Neural cell (in vitro differentiated cells): ENCODE results near the gene RTP2. TPM values are rescaled to one million over a fixed set of nuclear protein-coding genes. Genes with fewer than 3 reads are reported as not detected.

Experiments
- H2AFZ ChIP-seq: fragments of 200-600, 300-800 bp; sonication (generic), shearing (Covaris generic); 2 replicates; pipeline ENCODE4 v1.6.0; 2014; ENCODE audit warnings: low read depth, mild to moderate bottlenecking, antibody characterized with exemption, low read length, moderate library complexity
- H3F3A ChIP-seq: fragments of 200-600 bp; shearing (Covaris generic); 2 replicates; pipeline ENCODE4 v1.6.1; 2016; ENCODE audit warnings: mild to moderate bottlenecking, moderate library complexity, mixed read lengths, antibody characterized with exemption, low read length; ENCODE audit not compliant: insufficient read depth, poor library complexity, severe bottlenecking
- H3K27ac ChIP-seq: fragments of 200-600, 300-800 bp; sonication (generic), shearing (Covaris generic); 2 replicates; pipeline ENCODE4 v1.5.1; 2014; ENCODE audit warnings: mild to moderate bottlenecking, low read length, moderate library complexity
- H3K27me3 ChIP-seq: fragments of 300-800, 200-600 bp; sonication (generic), shearing (Covaris generic); 2 replicates; pipeline ENCODE4 v1.6.0; 2014; ENCODE audit warnings: mild to moderate bottlenecking, low read depth, low read length, moderate library complexity; ENCODE audit not compliant: insufficient read depth
- H3K36me3 ChIP-seq: fragments of 300-800, 200-600 bp; sonication (generic), shearing (Covaris generic); 2 replicates; pipeline ENCODE4 v1.5.1; 2014; ENCODE audit warnings: mild to moderate bottlenecking, antibody characterized with exemption, low read length, moderate library complexity; ENCODE audit not compliant: insufficient read depth
- H3K4me2 ChIP-seq: fragments of 300-800, 200-600 bp; sonication (generic), shearing (Covaris generic); 2 replicates; pipeline ENCODE4 v1.6.0; 2014; ENCODE audit warnings: mild to moderate bottlenecking, low read length
- H3K4me3 ChIP-seq: fragments of 300-800, 200-600 bp; sonication (generic), shearing (Covaris generic); 2 replicates; pipeline ENCODE4 v1.5.1; 2014; ENCODE audit warnings: mild to moderate bottlenecking, low read length, moderate library complexity
- H3K79me2 ChIP-seq: fragments of 200-600 bp; shearing (Covaris generic); replicated peaks from 2 replicates; pipeline ENCODE4 v1.6.0; 2014; ENCODE audit warnings: mild to moderate bottlenecking, low read length, moderate library complexity; ENCODE audit not compliant: insufficient read depth
- H3K9ac ChIP-seq: fragments of 300-800, 200-600 bp; sonication (generic), shearing (Covaris generic); 2 replicates; pipeline ENCODE4 v1.6.1; 2016; ENCODE audit warnings: mild to moderate bottlenecking, low read length, mixed read lengths
- H3K9me2 ChIP-seq: fragments of 200-600 bp; shearing (Covaris generic); 2 replicates; pipeline ENCODE4 v1.6.1; 2016; ENCODE audit warnings: mild to moderate bottlenecking, low read length, mixed read lengths; ENCODE audit not compliant: insufficient read depth
- H3K9me3 ChIP-seq: fragments of 200-600, 300-800 bp; sonication (generic), shearing (Covaris generic); 2 replicates; pipeline ENCODE4 v1.6.1; 2016; ENCODE audit warnings: mild to moderate bottlenecking, mixed run types, low read length, moderate library complexity, mixed read lengths
- H4K20me1 ChIP-seq: fragments of 200-600 bp; shearing (Covaris generic); 2 replicates; pipeline ENCODE4 v1.6.1; 2016; ENCODE audit warnings: mild to moderate bottlenecking, mixed run types; ENCODE audit not compliant: insufficient read depth
- CTCF ChIP-seq: fragments of 450-650 bp; IDR thresholded peaks from 2 replicates; pipeline ENCODE4 v1.5.1; 2014; ENCODE audit warnings: antibody characterized with exemption, mild to moderate bottlenecking, moderate library complexity; ENCODE audit not compliant: poor library complexity, severe bottlenecking
- EP300 ChIP-seq: fragments of 450-650 bp; conservative IDR thresholded peaks from 2 replicates; pipeline ENCODE4 v1.6.1; 2014; ENCODE audit warnings: antibody characterized with exemption, mild to moderate bottlenecking, moderate library complexity; ENCODE audit not compliant: poor library complexity, severe bottlenecking
- EZH2 ChIP-seq: fragments of 200-600, 300-800 bp; shearing (Covaris generic), sonication (generic); IDR thresholded peaks from 2 replicates; pipeline ENCODE4 v1.6.1; 2014; ENCODE audit warnings: antibody characterized with exemption, low read length, borderline replicate concordance, mild to moderate bottlenecking; ENCODE audit not compliant: insufficient read depth, poor library complexity, severe bottlenecking
- MXI1 ChIP-seq: fragments of 450-650 bp; conservative IDR thresholded peaks from 2 replicates; pipeline ENCODE4 v1.6.1; 2014; ENCODE audit warnings: antibody characterized with exemption, mild to moderate bottlenecking; ENCODE audit not compliant: poor library complexity, severe bottlenecking
- POLR2AphosphoS5 ChIP-seq: IDR thresholded peaks from 2 replicates; pipeline ENCODE4 v1.6.1; 2012
- RAD21 ChIP-seq: fragments of 450-650 bp; conservative IDR thresholded peaks from 2 replicates; pipeline ENCODE4 v1.6.1; 2014; ENCODE audit warnings: antibody characterized with exemption, mild to moderate bottlenecking, moderate library complexity
- REST ChIP-seq: IDR thresholded peaks from 2 replicates; pipeline ENCODE4 v1.6.1; 2012; ENCODE audit warnings: borderline replicate concordance
- SMC3 ChIP-seq: fragments of 450-650 bp; conservative IDR thresholded peaks from 2 replicates; pipeline ENCODE4 v1.6.1; 2014; ENCODE audit warnings: antibody characterized with exemption, mild to moderate bottlenecking, moderate library complexity; ENCODE audit not compliant: poor library complexity
- TAF1 ChIP-seq: IDR thresholded peaks from 2 replicates; pipeline ENCODE4 v1.6.1; 2012; ENCODE audit warnings: low read depth
- polyA plus RNA-seq: library from polyadenylated mRNA; depleted of rRNA; stranded (reverse); fragments of >200 nt; gene quantifications from 2 replicates; pipeline ENCODE4 v1.2.3, GENCODE V29; 2014

Gene RTP2
- polyA plus RNA-seq, 1 donor from 2014 or later: not detected

GRCh38 chr3:187695449-187695848, 6.9 kb downstream of the RTP2 start:
- H3K79me2 ChIP-seq: no peaks in the 10 kb centered on the region
- no peaks in the 10 kb centered on the region for H3K9me2 ChIP-seq
- no peaks in the 10 kb centered on the region for H3K27me3 ChIP-seq
- no peak overlapping the region for H3K27ac ChIP-seq
- TF ChIP-seq SMC3 (no peak), EP300 (no peak), REST (no peak), CTCF (no peak), POLR2AphosphoS5 (no peak), RAD21 (no peak), MXI1 (no peak), TAF1 (no peak), EZH2 (no peak)
- H4K20me1 ChIP-seq: no peaks in the 10 kb centered on the region
- no peak overlapping the region for H3K4me2 ChIP-seq
- no peak overlapping the region for H2AFZ ChIP-seq
- no peaks in the 10 kb centered on the region for H3K36me3 ChIP-seq
- no peak overlapping the region for H3K9ac ChIP-seq
- no peak overlapping the region for H3K4me3 ChIP-seq
- H3K9me3 ChIP-seq: no peaks in the 10 kb centered on the region
- no peaks in the 10 kb centered on the region for H3F3A ChIP-seq

GRCh38 chr3:187694801-187695200, 7.6 kb downstream of the RTP2 start:
- TF ChIP-seq POLR2AphosphoS5: no peak
- no peak for TF ChIP-seq SMC3
- no peak for TF ChIP-seq RAD21
- no peak for TF ChIP-seq CTCF
- no peak for TF ChIP-seq EP300
- no peak for TF ChIP-seq TAF1
- no peak for TF ChIP-seq MXI1
- TF ChIP-seq EZH2: no peak
- TF ChIP-seq REST: no peak
- Histone ChIP-seq H3K4me2 (no peak overlapping the region), H3K27me3 (no peaks in the 10 kb centered on the region), H3K9me2 (no peaks in the 10 kb centered on the region), H3K36me3 (no peaks in the 10 kb centered on the region), H3F3A (no peaks in the 10 kb centered on the region), H3K9me3 (no peaks in the 10 kb centered on the region), H3K4me3 (no peak overlapping the region), H4K20me1 (no peaks in the 10 kb centered on the region), H3K27ac (no peak overlapping the region), H3K79me2 (no peaks in the 10 kb centered on the region), H3K9ac (no peak overlapping the region), H2AFZ (no peak overlapping the region)
